Measurements from ENCODE around the gene JMJD1C.

- no peak for TF ChIP-seq CTCF (IDR thresholded peaks at IDR 0.05)
- no peak for TF ChIP-seq POLR2A (IDR thresholded peaks at IDR 0.05)
Observed at GRCh38 chr10:63343476-63343875, 122.3 kb downstream of the JMJD1C start.
